GM21367 (cell line): ENCODE results near the gene TBCD.

ENCODE experiments used
- ATAC-seq: cut with Tn5 transposase; IDR thresholded peaks from one replicate; pipeline ENCODE4 v1.9.1; 2021; ENCODE audit not compliant: unreplicated experiment

TBCD gene

GRCh38 chr17:82918508-82918907 lies 166.6 kb downstream of the TBCD start:
- no peak for ATAC-seq

- ATAC-seq, result no peak
These were observed 168.3 kb downstream of the TBCD start for GRCh38 chr17:82920150-82920549.

GRCh38 chr17:82920715-82921114 lies 168.8 kb downstream of the TBCD start:
- no peak for ATAC-seq

GRCh38 chr17:82921426-82921825 lies 169.6 kb downstream of the TBCD start:
- no peak for ATAC-seq

GRCh38 chr17:82922646-82923045 lies 170.8 kb downstream of the TBCD start:
- ATAC-seq, result no peak

GRCh38 chr17:82923366-82924113 lies 171.7 kb downstream of the TBCD start:
- no peak for ATAC-seq

- ATAC-seq, result no peak
These were observed 172.3 kb downstream of the TBCD start for GRCh38 chr17:82924214-82924613.

GRCh38 chr17:82924812-82925211 lies 172.9 kb downstream of the TBCD start:
- ATAC-seq, result no peak

GRCh38 chr17:82925336-82925735 lies 173.5 kb downstream of the TBCD start:
- ATAC-seq, result no peak

- ATAC-seq, result no peak
These were observed 174.2 kb downstream of the TBCD start for GRCh38 chr17:82926081-82926480.

GRCh38 chr17:82926716-82927115 lies 174.9 kb downstream of the TBCD start:
- no peak for ATAC-seq

- ATAC-seq, result no peak
These were observed 175.4 kb downstream of the TBCD start for GRCh38 chr17:82927311-82927660.

- no peak for ATAC-seq
These were observed 176.1 kb downstream of the TBCD start for GRCh38 chr17:82927661-82928601.

- no peak for ATAC-seq
These were observed 177.3 kb downstream of the TBCD start for GRCh38 chr17:82929011-82929622.

- no peak for ATAC-seq
These were observed 177.8 kb downstream of the TBCD start for GRCh38 chr17:82929676-82930042.

GRCh38 chr17:82930043-82930923 lies 178.4 kb downstream of the TBCD start:
- no peak for ATAC-seq

- no peak for ATAC-seq
These were observed 179.2 kb downstream of the TBCD start for GRCh38 chr17:82930924-82931698.

GRCh38 chr17:82931699-82932517 lies 180.0 kb downstream of the TBCD start:
- ATAC-seq, result no peak
